ENCODE results near the gene MOAP1.

- TF ChIP-seq, protein P1, sequence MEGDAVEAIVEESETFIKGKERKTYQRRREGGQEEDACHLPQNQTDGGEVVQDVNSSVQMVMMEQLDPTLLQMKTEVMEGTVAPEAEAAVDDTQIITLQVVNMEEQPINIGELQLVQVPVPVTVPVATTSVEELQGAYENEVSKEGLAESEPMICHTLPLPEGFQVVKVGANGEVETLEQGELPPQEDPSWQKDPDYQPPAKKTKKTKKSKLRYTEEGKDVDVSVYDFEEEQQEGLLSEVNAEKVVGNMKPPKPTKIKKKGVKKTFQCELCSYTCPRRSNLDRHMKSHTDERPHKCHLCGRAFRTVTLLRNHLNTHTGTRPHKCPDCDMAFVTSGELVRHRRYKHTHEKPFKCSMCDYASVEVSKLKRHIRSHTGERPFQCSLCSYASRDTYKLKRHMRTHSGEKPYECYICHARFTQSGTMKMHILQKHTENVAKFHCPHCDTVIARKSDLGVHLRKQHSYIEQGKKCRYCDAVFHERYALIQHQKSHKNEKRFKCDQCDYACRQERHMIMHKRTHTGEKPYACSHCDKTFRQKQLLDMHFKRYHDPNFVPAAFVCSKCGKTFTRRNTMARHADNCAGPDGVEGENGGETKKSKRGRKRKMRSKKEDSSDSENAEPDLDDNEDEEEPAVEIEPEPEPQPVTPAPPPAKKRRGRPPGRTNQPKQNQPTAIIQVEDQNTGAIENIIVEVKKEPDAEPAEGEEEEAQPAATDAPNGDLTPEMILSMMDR (IDR thresholded peaks at IDR 0.05; ENCODE audit: low read depth, low read length) = no peak
- TF ChIP-seq MYC (IDR thresholded peaks at IDR 0.05; ENCODE audit: low read depth, low read length) (no peak), POLR2A (IDR thresholded peaks at IDR 0.05; ENCODE audit: extremely low read depth, insufficient read length) (no peak), MAX (IDR thresholded peaks at IDR 0.05; ENCODE audit: low read depth, low read length) (no peak)
Observed at GRCh38 chr14:93185349-93185720, 638 bp upstream of the MOAP1 start.

All from NB4 (cell line).